RWPE2 (cell line): ENCODE results near the gene NCAPH2.

ENCODE experiments used
- ATAC-seq: fragments of 200-7000 bp; cut with Tn5 transposase; 3 replicates; pipeline ENCODE4 v1.9.1; 2021; ENCODE audit warnings: low read depth
- DNase-seq: peaks from one replicate; pipeline ENCODE4 v3.0.0-alpha.2; 2020; ENCODE audit warnings: low spot score
- H3K27ac ChIP-seq: fragments of 450-650 bp; 2 replicates; pipeline ENCODE4 v1.5.1; 2017; ENCODE audit warnings: mild to moderate bottlenecking; ENCODE audit not compliant: poor library complexity, severe bottlenecking
- H3K27me3 ChIP-seq: fragments of 250-450 bp; sonication (Bioruptor Pico); 2 replicates; pipeline ENCODE4 v1.5.1; 2021; ENCODE audit warnings: mild to moderate bottlenecking, moderate library complexity; ENCODE audit not compliant: insufficient read depth, poor library complexity, severe bottlenecking
- H3K36me3 ChIP-seq: fragments of 250-450 bp; sonication (Bioruptor Pico); 2 replicates; pipeline ENCODE4 v1.5.1; 2020; ENCODE audit warnings: low read depth, mild to moderate bottlenecking, moderate library complexity
- H3K4me1 ChIP-seq: fragments of 250-450 bp; sonication (Bioruptor Pico); 2 replicates; pipeline ENCODE4 v1.5.1; 2021; ENCODE audit warnings: mild to moderate bottlenecking, moderate library complexity; ENCODE audit not compliant: insufficient read depth, poor library complexity, severe bottlenecking
- H3K4me3 ChIP-seq: fragments of 250-450 bp; sonication (Bioruptor Pico); 2 replicates; pipeline ENCODE4 v1.5.1; 2021; ENCODE audit warnings: mild to moderate bottlenecking, moderate library complexity; ENCODE audit not compliant: severe bottlenecking
- H3K9me3 ChIP-seq: fragments of 250-450 bp; sonication (Bioruptor Pico); 2 replicates; pipeline ENCODE4 v1.5.1; 2021; ENCODE audit warnings: mild to moderate bottlenecking, moderate library complexity; ENCODE audit not compliant: severe bottlenecking
- TF ChIP-seq, protein P1 (sequence below): fragments of 450-650 bp; IDR thresholded peaks from one replicate; pipeline ENCODE4 v1.5.1; 2017; ENCODE audit warnings: mild to moderate bottlenecking, moderate library complexity; ENCODE audit not compliant: poor library complexity, severe bottlenecking

The NCAPH2 gene

DNA sequence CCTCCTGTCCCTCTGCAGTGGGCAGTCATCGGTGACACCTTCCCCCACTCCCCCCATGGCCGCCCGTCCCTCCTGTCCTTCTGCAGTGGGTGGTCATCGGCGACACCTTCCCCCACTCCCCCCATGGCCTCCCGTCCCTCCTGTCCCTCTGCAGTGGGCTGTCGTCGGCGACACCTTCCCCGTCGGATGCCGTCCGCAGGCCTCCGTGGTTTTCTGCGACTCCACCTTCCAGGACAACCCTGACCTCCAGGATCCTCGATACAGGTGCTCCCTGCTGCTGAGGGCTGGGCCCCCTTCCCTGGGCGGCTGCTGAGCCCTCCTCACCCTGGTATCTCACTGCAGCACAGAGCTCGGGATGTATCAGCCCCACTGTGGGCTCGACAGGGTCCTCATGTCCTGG, 19.1 kb upstream of the NCAPH2 start:
- ATAC-seq (no peak), DNase-seq (no peak)
- TF ChIP-seq, protein P1, sequence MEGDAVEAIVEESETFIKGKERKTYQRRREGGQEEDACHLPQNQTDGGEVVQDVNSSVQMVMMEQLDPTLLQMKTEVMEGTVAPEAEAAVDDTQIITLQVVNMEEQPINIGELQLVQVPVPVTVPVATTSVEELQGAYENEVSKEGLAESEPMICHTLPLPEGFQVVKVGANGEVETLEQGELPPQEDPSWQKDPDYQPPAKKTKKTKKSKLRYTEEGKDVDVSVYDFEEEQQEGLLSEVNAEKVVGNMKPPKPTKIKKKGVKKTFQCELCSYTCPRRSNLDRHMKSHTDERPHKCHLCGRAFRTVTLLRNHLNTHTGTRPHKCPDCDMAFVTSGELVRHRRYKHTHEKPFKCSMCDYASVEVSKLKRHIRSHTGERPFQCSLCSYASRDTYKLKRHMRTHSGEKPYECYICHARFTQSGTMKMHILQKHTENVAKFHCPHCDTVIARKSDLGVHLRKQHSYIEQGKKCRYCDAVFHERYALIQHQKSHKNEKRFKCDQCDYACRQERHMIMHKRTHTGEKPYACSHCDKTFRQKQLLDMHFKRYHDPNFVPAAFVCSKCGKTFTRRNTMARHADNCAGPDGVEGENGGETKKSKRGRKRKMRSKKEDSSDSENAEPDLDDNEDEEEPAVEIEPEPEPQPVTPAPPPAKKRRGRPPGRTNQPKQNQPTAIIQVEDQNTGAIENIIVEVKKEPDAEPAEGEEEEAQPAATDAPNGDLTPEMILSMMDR = no peak
- Histone ChIP-seq H3K4me1 (peaks cover 3% of the 10 kb centered on the region), H3K36me3 (no peaks in the 10 kb centered on the region), H3K4me3 (no peak overlapping the region), H3K9me3 (no peaks in the 10 kb centered on the region), H3K27ac (no peak overlapping the region), H3K27me3 (no peaks in the 10 kb centered on the region)

DNA sequence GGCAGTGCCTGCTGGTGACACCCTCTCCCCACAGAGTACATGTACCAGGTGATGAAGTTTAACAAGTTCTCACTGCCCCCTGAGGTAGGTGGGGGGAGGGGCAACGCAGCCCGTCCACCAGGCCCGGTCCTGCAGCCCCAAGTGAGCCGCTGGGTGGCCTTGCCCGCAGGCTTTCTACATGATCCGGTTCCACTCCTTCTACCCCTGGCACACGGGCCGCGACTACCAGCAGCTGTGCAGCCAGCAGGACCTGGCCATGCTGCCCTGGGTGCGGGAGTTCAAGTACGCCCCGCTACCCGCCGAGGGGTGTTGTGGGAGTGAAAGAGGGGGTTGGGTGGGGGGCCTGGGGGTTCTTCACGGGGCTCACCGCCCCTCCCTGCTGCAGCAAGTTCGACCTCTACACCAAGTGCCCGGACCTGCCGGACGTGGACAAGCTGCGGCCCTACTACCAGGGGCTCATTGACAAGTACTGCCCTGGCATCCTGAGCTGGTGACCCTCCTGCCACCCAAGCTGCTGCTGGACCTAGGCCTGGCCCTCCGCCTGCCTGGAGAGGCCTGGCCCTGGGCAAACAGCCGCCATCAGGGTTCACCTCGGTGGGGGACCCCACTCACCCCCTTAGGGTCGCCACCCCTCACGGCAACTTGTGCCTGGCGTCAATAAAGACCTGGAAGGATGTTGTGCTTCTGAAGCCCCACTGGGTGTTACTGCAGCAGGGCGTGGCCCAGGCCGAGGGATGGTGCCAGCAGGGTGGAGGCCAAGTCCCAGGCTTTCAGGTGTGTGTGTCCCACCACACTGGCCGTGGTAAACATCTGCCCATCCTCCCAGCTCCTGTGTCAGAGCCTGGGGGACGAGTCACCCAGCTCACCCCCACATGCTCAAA, 18.4 kb upstream of the NCAPH2 start:
- DNase-seq = peak; percentile 56
- H3K27me3 ChIP-seq = no peaks in the 10 kb centered on the region
- TF ChIP-seq, protein P1 = no peak
- ATAC-seq = no peak
- H3K4me3 ChIP-seq = no peak overlapping the region
- H3K9me3 ChIP-seq = no peaks in the 10 kb centered on the region
- H3K4me1 ChIP-seq = peaks cover 3% of the 10 kb centered on the region
- H3K27ac ChIP-seq = no peak overlapping the region
- H3K36me3 ChIP-seq = no peaks in the 10 kb centered on the region

DNA sequence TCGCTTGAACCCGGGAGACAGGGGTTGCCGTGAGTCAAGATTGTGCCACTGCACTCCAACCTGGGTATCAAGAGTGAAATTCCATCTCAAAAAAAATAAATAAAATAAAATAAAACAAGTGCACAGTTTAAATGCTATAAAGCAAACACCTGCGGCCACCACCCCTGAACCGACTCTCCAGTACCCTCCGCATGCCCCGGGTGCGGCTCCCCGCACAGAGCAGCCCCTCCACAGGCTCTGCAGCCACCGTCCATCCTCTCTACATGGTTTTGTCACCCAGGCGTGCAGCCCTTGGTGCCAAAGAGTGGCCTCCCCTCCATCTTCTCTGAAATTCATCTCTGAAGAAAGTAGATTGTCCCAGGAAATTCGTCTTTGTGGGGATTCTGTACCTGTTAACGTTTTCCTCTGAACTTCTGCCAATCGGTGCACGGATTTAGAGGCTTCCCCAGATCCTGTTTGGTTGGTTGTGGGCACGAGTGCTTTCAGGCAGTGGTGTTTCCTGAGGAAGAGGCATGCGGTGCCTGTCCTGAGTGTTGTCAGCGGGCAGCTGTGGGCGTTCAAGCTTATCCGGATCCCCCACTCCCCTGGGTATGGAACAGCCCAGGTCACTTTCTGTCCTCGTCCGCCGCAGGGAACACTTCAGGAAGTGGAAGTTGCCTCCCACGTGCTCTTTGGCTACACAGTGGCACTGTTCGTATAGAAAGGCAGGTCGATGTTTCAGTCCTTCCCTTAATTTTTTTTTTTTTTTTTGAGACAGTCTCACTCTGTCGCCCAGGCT, 17.3 kb upstream of the NCAPH2 start:
- TF ChIP-seq, protein P1 = no peak
- no peak for DNase-seq

DNA sequence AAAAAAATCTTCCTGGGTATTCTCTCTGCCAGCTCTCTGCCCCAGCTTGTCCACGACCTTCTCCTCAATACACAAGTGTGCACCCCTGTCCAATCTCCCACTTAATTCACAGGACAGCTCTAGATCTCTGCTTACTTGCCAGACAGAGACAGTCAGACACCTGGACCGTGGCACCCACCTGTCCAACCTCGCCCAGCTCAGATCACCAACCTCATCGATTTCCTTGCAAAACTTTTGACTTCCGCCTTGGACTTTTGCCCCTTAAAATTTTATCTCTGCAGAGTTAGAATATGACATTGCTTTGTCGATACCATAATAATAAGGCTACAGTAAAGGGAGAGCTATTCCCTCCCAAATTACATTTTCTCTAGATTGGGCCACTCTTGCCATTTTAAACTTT, 10.9 kb upstream of the NCAPH2 start:
- TF ChIP-seq, protein P1 = no peak

More for the DNA sequence above, 17.3 kb upstream of the NCAPH2 start:
- Histone ChIP-seq H3K4me3 (no peak overlapping the region), H3K4me1 (peaks cover 3% of the 10 kb centered on the region), H3K36me3 (no peaks in the 10 kb centered on the region), H3K9me3 (no peaks in the 10 kb centered on the region), H3K27ac (no peak overlapping the region), H3K27me3 (no peaks in the 10 kb centered on the region)
- ATAC-seq = no peak

More for the DNA sequence above, 10.9 kb upstream of the NCAPH2 start:
- ATAC-seq = no peak
- no peaks in the 10 kb centered on the region for H3K4me1 ChIP-seq
- H3K27ac ChIP-seq = no peak overlapping the region
- H3K27me3 ChIP-seq = no peaks in the 10 kb centered on the region
- H3K9me3 ChIP-seq = no peaks in the 10 kb centered on the region
- DNase-seq = no peak
- H3K36me3 ChIP-seq = no peaks in the 10 kb centered on the region
- no peak overlapping the region for H3K4me3 ChIP-seq
